ENCODE data around the gene ELP1.
"Not testable (repeated sequence)": the region's sequence is repeated elsewhere in the genome, so short reads cannot be mapped to it uniquely, and the experiment has no call there.

The ELP1 gene

DNA sequence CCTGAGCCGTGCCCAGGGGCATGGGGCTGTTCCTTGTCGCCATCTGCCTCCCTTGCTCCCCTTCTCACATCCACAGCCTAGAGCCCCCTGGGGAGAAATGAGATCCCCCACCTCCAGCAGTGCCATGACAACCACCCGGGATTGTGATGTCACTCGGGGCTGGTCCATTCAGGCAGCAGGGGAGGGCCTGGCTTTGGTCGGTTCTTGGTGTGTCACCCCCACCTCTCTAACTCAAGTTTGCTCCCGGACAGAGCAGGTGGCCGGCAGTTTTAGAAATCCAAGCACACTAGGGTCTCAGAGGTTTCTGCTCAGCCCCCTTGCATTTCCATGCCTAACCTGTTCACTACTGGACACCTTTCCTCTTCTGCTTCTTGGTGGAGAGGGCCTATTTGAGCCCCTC, 78.0 kb downstream of the ELP1 start, which contains the start of gene ACTL7B:
Gene ACTL7B, minus strand, starts transcription at position 99 of the 400 bp plus-strand sequence. Its CDS starts 56 bp downstream, at position 43.
- no peak for TF ChIP-seq CTCF (IDR thresholded peaks at IDR 0.05)
- Histone ChIP-seq H3K4me3 (no peak within 1 kb of the TSS), H3K27ac (no peak within 1 kb of the TSS)

DNA sequence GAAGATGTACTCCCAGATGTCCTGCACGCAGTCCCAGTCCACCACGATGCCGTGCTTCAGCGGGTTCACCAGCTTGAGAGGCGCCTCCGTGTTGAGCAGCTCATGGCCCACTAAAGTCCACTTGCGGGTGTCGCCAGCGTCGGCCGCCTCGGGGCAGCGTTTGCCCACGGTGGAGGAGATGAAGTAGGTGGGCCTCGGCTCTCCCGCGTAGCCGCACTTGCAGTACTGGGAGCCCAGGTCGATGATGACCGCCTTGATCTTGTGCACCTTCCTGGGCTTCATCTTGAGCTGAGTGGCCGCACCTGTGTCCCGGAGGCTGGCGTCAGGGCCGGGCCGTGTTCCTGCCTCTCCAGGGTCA, 78.4 kb downstream of the ELP1 start:
- TF ChIP-seq CTCF (IDR thresholded peaks at IDR 0.05): no peak
- no peak for DNase-seq (ENCODE audit: low spot score)
- Histone ChIP-seq H3K4me3 (no peak overlapping the region), H3K27ac (no peak overlapping the region)

More for the DNA sequence above, 78.0 kb downstream of the ELP1 start, which contains the start of gene ACTL7B:
- no peak for DNase-seq (ENCODE audit: low spot score)

DNA sequence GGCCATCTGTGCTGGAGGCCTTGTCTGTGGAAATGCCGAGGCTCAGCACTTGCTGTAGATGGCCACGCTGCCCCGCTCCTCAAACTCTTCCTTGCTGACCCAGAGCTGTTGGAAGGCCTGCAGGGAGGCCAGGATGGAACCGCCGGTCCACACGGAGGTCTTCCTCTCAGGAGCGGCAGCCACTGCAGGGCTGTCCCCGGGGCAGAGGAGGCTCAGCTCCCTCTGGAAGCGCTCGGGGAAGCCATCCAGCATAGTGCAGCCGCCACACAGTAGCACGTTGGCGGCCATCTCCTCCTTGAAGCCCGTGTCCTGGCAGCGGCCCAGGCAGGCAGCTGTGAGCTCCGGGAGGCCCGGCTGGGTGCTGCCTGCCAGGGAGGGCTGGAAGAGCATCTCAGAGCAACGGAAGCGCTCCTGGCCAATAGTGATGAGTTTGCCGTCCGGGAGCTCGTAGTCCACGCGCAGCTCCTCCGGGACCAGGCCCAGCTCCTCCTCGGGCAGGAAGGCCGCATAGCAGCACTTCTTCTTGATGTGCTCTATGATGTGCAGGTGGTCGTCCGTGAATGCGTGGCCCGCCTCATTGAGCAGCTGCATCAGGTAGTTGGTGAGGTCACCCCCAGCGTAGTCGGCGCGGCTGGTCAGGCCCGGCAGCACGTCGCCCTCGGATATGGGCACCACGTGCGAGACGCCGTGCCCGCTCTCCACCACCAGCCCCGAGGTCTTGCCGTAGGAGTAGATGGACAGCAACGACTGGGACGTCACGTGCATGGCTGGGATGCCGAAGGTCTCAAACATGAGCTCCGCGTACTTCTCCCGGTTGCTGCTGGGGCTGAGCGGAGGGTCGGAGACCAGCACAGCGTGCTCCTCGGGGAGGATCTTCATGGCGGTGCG, 79.0 kb downstream of the ELP1 start:
- TF ChIP-seq CTCF (IDR thresholded peaks at IDR 0.05): no peak
- no peak for DNase-seq (ENCODE audit: low spot score)
- H3K27ac ChIP-seq: no peak overlapping the region
- no peak overlapping the region for H3K4me3 ChIP-seq

DNA sequence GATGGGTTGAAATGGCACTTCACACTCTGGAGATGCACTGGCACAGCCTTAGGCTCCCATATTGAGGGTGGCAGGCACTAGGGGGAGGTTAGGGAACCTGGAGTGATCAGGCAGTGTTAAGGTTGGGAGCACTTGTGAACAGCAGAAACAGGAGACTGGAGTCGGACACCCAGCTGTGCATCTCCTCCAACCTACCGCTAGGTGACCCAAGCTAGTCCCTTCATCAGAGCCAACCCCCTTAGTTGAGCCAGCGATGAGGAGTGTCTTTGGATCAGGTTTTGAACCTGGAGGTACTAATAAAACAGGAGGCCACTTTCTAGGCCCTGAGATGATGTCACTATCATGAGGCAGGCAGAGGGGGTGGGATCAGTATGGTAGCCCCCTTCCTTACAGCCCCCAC, 79.8 kb downstream of the ELP1 start:
- no peak overlapping the region for H3K27ac ChIP-seq
- no peak overlapping the region for H3K4me3 ChIP-seq
- DNase-seq (ENCODE audit: low spot score): no peak
- TF ChIP-seq CTCF (IDR thresholded peaks at IDR 0.05): no peak

- DNase-seq (ENCODE audit: low spot score): no peak
- Histone ChIP-seq H3K27ac (no peak overlapping the region), H3K4me3 (no peak overlapping the region)
- no peak for TF ChIP-seq CTCF (IDR thresholded peaks at IDR 0.05)
These were observed 81.8 kb downstream of the ELP1 start for GRCh38 chr9:108852079-108852478.

DNA sequence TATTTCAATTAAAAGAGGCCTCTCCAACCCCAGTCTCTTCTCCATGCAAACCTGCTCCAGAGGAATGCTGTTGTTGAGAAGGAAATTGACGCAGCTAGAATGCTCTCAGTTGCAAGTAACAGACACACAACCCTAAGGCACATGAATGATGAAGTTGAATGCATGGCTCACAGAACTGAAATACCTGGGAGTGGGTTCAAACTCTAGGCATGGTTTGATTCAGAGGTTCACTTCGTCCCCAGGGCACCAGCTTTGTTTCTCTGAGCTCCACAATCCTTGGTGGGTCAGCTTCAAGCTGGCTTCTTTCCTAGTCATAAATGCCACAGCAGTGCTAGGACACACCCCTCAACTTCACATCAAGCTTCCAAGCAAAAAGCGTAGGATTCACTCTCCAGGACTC, 82.8 kb downstream of the ELP1 start:
- H3K4me3 ChIP-seq: no peak overlapping the region
- H3K27ac ChIP-seq: no peak overlapping the region
- TF ChIP-seq CTCF (IDR thresholded peaks at IDR 0.05): no peak
- DNase-seq (ENCODE audit: low spot score): no peak

- H3K4me3 ChIP-seq: no peak overlapping the region
- no peak overlapping the region for H3K27ac ChIP-seq
- TF ChIP-seq CTCF (IDR thresholded peaks at IDR 0.05): no peak
- DNase-seq (ENCODE audit: low spot score): no peak
These were observed 83.5 kb downstream of the ELP1 start for GRCh38 chr9:108850293-108850897.

- not testable (repeated sequence) for H3K27ac ChIP-seq; H3K4me3 ChIP-seq; DNase-seq (ENCODE audit: low spot score)
These were observed 85.6 kb downstream of the ELP1 start for GRCh38 chr9:108848296-108848695.
